HG03521 (cell line): ENCODE measurements around the gene ZNF197.
"Not testable (repeated sequence)": the region's sequence is repeated elsewhere in the genome, so short reads cannot be mapped to it uniquely, and the experiment has no call there.

Source experiments
- ATAC-seq: cut with Tn5 transposase; IDR thresholded peaks from one replicate; pipeline ENCODE4 v1.9.1; 2021; ENCODE audit warnings: mild to moderate bottlenecking, moderate library complexity; ENCODE audit not compliant: unreplicated experiment

The ZNF197 gene

DNA sequence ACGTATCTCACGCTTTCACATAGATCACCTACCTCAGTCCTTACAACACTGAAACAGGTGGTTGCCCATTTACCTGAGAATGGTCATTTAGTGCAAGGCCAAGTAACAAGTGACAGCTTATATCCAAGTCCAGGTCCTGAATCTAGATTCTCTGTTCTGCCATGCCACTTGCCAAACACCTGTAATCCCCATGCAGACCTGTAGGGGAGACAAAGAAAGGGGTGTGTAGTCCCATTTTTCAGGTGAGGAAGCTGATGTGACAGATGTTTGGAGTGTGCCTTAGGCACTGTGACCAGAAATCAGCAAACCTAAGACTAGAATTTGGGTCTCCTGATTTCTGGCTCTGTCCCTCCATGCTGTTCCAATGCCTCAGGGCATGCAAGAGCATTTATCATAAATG is 36.4 kb downstream of the ZNF197 start:
- ATAC-seq, result no peak

DNA sequence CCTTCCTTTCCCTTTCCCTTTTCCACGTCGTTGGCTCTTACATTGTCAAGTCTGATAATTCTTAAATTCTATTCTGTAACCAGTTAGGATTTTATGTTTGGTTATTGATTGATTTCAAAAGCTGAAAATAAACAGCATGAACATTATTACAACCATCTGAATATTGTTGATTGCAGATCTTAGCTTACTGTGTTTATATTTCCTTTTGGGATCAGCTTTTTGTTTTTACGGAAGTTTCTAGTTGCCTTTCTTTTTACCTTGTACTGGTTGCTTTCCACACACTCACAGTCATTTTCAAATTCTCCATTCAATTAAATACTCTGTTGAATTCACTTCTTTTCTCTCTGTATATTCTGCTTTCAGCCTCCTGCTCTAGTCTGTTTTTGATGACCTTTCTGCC is 40.3 kb downstream of the ZNF197 start:
- ATAC-seq, result no peak

DNA sequence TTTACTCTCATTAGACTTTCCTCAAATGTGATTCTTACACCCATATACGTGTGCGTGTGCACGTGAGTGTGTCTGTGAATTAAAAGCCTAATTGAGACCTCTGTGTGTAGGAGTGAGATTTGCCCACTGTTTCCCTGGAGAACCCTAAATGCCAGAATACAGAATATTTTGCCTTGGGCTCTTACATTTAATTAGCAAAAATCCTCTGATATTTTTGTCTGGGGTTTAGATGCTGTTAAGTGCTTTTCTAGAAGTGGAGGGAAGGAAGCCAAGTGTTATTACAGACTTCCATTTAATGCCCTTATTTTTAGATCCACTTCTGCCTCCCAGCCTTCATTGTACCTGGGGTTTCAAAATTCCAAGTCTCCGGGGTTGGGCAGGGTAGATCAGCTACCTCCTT is 41.5 kb downstream of the ZNF197 start:
- no peak for ATAC-seq

DNA sequence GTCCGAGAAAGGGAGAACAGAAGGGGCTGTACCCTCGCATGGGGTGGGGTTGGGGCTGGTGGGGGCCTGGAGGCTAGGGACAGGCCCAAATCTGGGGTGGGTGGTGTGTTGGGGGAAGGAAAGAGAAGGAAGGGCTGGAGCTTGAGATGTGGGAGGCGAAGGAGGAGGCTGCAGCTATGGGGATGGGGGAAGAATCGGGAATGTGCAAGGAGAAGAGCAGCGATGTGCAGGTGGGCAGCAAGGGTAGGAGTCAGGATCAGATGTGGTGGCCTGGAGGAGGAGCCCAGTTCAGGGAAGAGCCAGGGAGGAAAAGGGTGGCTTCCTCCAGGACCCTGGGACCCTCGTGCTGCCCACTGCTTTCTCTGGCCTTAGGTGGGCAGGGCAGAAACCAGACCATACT is 44.9 kb downstream of the ZNF197 start:
- ATAC-seq, result no peak

DNA sequence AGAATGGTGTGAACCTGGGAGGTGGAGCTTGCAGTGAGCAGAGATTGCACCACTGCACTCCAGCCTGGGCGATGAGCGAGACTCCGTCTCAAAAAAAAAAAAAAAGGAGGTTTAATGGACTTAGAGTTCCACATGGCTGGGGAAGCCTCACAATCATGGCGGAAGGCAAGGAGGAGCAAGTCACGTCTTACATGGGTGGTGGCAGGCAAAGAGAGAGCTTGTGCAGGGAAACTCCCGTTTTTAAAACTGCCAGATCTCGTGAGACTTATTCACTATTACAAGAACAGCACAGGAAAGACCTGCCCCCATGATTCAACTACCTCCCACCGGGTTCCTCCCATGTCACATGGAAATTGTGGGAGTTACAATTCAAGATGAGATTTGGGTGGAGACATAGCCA is 48.6 kb downstream of the ZNF197 start:
- ATAC-seq, result not testable (repeated sequence)

DNA sequence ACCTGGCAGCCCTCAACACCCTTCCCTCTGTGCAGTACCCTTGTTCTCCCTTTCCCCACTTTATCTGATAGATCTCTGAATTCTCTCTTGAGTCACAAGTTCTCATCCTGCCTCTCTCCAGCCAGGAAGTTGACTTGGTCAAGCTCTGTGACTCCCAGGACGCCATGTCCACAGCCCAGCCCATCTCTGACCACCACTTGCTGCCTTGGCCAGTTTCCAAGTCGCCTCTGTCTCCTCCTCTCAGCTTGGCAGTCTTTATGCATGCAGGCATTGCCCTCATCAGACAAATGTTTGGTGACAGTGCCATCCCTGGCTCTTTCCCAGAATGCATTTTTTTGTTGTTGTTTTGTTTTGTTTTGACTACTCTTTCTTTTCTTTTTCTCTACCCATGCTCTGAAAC is 49.4 kb downstream of the ZNF197 start:
- ATAC-seq, result no peak

DNA sequence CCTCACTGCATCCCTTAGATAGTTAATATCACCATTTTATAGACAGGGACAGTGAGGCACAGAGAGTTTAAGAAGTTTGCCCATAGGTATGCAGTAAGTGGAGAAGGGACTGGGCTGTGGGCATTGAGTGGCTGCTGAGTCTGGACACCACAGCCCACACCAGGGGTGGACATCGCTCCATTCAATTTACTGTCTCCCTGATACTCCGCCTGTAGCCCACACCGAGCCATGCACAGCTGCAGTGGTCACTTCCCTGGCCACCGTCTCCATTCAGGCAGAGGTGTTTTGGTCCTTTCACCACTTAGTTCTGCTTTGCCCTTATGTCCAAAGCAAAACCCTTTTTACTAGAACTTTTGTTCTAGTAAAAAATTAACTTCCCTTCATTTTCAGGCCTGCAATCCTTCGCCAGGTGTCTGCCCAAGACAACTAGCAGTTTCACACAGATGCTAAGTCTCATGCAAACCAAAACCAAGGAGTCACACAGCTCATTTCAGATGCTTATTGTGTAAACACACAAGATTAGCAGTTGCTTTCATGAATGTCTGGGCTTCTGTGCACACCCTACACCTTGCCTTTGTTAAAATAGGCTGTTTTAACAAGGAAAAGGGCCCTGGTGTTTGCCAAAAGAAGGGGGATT is 53.8 kb downstream of the ZNF197 start:
- ATAC-seq, result no peak

DNA sequence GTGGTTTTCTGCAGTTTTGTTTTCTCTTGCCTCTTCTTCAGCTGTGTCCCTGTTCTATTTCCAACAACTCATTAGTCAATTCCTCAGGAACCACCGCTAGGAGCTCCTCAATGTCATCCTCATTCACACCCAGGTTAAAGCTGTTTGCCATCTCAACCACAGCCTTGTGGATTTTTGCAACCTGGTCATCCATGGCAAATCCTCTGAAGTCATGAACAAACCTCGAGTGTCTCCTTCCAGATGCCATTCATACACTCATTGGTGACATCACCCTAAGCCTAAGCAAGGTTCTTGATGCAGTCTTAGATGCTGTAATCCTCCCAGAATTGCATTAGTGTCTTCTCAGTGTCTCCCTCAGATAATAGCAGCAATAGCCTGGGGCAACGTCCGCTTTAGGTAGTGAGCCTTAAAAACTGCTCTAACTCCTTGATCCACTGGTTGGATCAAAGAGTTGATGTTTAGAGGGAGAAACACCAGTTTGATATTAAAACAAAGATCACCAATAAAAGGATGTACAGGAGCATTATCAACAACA is 56.2 kb downstream of the ZNF197 start:
- no peak for ATAC-seq

DNA sequence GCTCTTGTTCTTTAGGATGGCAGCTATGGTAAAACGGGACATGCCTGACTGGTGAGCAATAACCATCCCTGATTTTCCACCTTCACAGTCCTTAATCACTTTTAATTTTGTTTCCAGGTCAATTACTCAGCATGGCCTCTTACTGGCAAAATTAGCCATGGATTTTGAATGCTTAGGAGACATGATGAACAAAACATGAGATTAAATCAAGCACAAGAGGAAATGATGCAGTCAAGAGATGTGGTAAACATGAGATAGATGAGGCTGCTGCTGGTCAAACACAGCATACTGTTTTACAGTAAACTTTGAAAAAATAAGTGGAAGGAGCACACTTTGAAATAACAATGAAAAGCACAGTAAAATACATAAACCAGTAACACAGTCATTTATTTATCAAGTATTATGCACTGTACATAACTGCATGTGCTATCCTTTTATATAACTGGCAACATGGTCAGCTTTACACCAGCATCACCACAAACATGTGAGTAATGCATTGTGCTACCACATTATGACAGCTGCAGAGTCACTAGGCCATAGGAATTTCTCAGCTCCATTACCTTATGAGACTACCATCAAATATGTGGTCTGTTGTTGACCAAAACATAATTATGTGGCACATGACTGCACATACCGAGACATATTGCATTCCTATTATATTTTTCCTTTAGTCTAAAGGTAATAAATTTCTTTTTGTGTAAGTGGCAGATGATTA is 57.5 kb downstream of the ZNF197 start:
- no peak for ATAC-seq

DNA sequence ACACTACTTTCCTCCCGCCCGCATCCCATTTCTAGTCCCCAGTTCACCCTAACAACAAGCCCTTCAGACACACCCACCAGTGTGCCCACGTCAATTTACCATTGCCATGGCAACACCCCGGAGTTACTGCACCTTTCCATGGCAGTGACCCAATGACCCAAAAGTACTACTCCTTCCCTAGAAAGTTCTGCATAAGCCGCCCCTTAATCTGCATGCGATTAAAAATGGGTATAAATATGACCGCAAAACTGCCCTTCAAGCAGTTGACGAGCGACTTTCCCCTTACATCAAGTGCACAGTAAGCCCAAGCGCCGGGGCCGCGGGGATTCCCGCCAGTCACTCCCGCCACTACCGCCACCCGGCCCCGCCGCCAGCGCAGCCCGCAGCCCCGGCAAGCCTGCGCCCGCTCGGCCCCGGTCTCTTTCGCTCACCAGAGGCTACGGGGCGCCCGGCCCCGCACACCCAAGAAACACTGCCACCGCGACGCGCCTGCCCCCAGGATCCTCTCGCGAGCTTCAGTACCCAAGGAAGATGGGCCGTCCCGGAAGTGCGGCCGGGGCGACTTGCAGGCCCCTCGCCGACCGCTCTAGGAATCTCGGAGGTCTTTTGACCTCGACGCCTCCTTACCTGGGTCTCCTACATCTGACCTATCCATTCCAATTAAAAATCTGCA is 60.4 kb downstream of the ZNF197 start:
- ATAC-seq, result peak; percentile 75

DNA sequence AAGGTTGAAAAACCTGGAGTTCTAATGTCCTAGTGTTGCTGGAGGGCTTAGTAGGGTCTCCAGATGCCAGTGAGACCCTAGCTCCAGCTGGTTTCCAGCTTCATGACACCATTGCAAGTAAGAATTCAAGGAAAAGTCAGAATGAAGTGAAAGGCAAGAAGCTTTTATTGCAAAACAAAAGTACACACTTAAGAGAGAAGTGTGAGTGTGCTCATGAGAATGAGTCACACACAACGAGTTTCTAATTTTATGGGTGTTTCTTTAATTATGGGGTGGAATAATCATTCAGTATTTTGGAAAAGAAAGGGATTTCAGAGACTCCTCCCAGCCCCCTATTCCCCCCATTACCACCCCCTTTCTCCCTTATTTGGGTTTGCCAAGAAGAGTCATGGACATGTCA is 63.1 kb downstream of the ZNF197 start:
- ATAC-seq, result no peak
